Astrocyte (in vitro differentiated cells and primary cell): ENCODE measurements around the gene NDUFV3.

ENCODE experiments used
- CTCF ChIP-seq: IDR thresholded peaks from 2 replicates; pipeline ENCODE4 v1.5.1; 2011; ENCODE audit warnings: low read depth, mild to moderate bottlenecking, inconsistent platforms, low read length, moderate library complexity; ENCODE audit not compliant: insufficient read depth
- EZH2 ChIP-seq: IDR thresholded peaks from 2 replicates; pipeline ENCODE4 v1.6.1; 2012; ENCODE audit warnings: mild to moderate bottlenecking, low read length, inconsistent platforms; ENCODE audit not compliant: insufficient read depth

- TF ChIP-seq CTCF = no peak
- TF ChIP-seq EZH2 = no peak
Observed at GRCh38 chr21:42861848-42862400, 31.2 kb upstream of the NDUFV3 start.
